Caco-2 (cell line): ENCODE results near the gene ROBO1. TPM values are rescaled to one million over a fixed set of nuclear protein-coding genes. Genes with fewer than 3 reads are reported as not detected.

ENCODE experiments used
- BruUV-seq: library from RNA; stranded (reverse); fragments of 400-500 nt; replicated peaks from 2 replicates; lab custom pipeline; 2021; lab: Mats Ljungman, UMichigan
- CTCF ChIA-PET: fragments of 300-600 bp; sonication (Branson Sonifier 250); formaldehyde crosslinking; loops from one replicate; lab custom pipeline; 2022; ENCODE audit warnings: antibody characterized with exemption; lab: Charles Lee
- POLR2A ChIA-PET: fragments of 300-600 bp; sonication (Branson Sonifier 250); formaldehyde crosslinking; loops from one replicate; lab custom pipeline; 2022; ENCODE audit warnings: antibody characterized with exemption; lab: Charles Lee
- DNase-seq, 2 experiments: peaks; one replicate each; pipeline versions ENCODE4 v3.0.0 to v3.0.0-alpha.2; 2020 to 2022
- H3K27me3 ChIP-seq: replicated peaks from 2 replicates; pipeline ENCODE4 v1.6.0; 2011; ENCODE audit warnings: low read length; ENCODE audit not compliant: control insufficient read depth, insufficient read depth
- H3K36me3 ChIP-seq: 2 replicates; pipeline ENCODE4 v1.5.1; 2011; ENCODE audit warnings: low read length; ENCODE audit not compliant: control insufficient read depth, insufficient read depth
- H3K4me1 ChIP-seq: fragments of 250-450 bp; sonication (Bioruptor Pico); 2 replicates; pipeline ENCODE4 v1.5.1; 2020; ENCODE audit warnings: mild to moderate bottlenecking
- H3K4me3 ChIP-seq: 2 replicates; pipeline ENCODE4 v1.5.1; 2011; ENCODE audit warnings: low read depth, mild to moderate bottlenecking, control low read depth, low read length
- H3K9me3 ChIP-seq: fragments of 250-450 bp; sonication (Bioruptor Pico); 2 replicates; pipeline ENCODE4 v1.5.1; 2020; ENCODE audit warnings: mild to moderate bottlenecking, moderate library complexity
- H3K27ac Mint-ChIP-seq: one replicate; pipeline ENCODE4 v1.8.0; 2022; ENCODE audit warnings: mixed read lengths; ENCODE audit not compliant: unreplicated experiment
- H3K27me3 Mint-ChIP-seq: one replicate; pipeline ENCODE4 v1.8.0; 2022; ENCODE audit warnings: mixed read lengths; ENCODE audit not compliant: insufficient read depth, unreplicated experiment
- H3K36me3 Mint-ChIP-seq: one replicate; pipeline ENCODE4 v1.8.0; 2022; ENCODE audit warnings: mild to moderate bottlenecking, mixed read lengths; ENCODE audit not compliant: insufficient read depth, unreplicated experiment
- H3K4me1 Mint-ChIP-seq: one replicate; pipeline ENCODE4 v1.8.0; 2022; ENCODE audit warnings: low read depth, mixed read lengths; ENCODE audit not compliant: unreplicated experiment
- H3K4me3 Mint-ChIP-seq: one replicate; pipeline ENCODE4 v1.8.0; 2022; ENCODE audit warnings: mild to moderate bottlenecking, moderate library complexity, mixed read lengths; ENCODE audit not compliant: unreplicated experiment
- H3K9me3 Mint-ChIP-seq: one replicate; pipeline ENCODE4 v1.8.0; 2022; ENCODE audit warnings: mixed read lengths; ENCODE audit not compliant: unreplicated experiment
- CTCF ChIP-seq, 2 experiments: fragments of 200-600 bp in 1 of 2; IDR thresholded peaks; 1 replicate in 1 of 2; 2 replicates in 1 of 2; pipeline versions ENCODE4 v1.5.1 to v1.8.0; 2011 to 2022; ENCODE audit warnings: antibody characterized with exemption in 1 of 2, control low read depth in 1 of 2, inconsistent platforms in 1 of 2, low read depth in 1 of 2, low read length in 1 of 2, mild to moderate bottlenecking in 1 of 2, moderate library complexity in 1 of 2; ENCODE audit not compliant: insufficient read depth in 1 of 2, severe bottlenecking in 1 of 2, unreplicated experiment in 1 of 2
- intact Hi-C: fragments of 100-400 bp; cut with micrococcal nuclease; formaldehyde crosslinking; loops from one replicate; pipeline ENCODE4 v1.10.0; 2022; ENCODE audit not compliant: unreplicated experiment
- total RNA-seq: library from RNA; stranded (reverse); gene quantifications from 2 replicates; pipeline ENCODE4 v1.2.3, GENCODE V29; 2022

The ROBO1 gene
- total RNA-seq, 1 experiment from 2014 or later, result 1.8 TPM

- ChIA-PET POLR2A (no interaction called here), CTCF (no interaction called here)
- Histone ChIP-seq H3K4me1 (no peaks in the 10 kb centered on the region), H3K4me3 (no peak overlapping the region), H3K9me3 (no peaks in the 10 kb centered on the region), H3K27me3 (no peaks in the 10 kb centered on the region), H3K36me3 (no peaks in the 10 kb centered on the region)
- Mint-ChIP-seq H3K27me3 (no peaks in the 10 kb centered on the region), H3K4me1 (no peaks in the 10 kb centered on the region), H3K4me3 (no peak overlapping the region), H3K36me3 (no peaks in the 10 kb centered on the region), H3K27ac (no peak overlapping the region), H3K9me3 (no peaks in the 10 kb centered on the region)
- intact Hi-C loops, result no loop called here
- BruUV-seq, result no TSS peak
- DNase-seq, result no peak
- no peak for TF ChIP-seq CTCF (IDR thresholded peaks at IDR 0.05; ENCODE audit: insufficient read depth in 1 of 2, low read depth in 1 of 2, low read length in 1 of 2, severe bottlenecking in 1 of 2, unreplicated experiment in 1 of 2)
Observed at GRCh38 chr3:79424811-79425210, 343.0 kb downstream of the ROBO1 start.

- Mint-ChIP-seq H3K9me3 (no peaks in the 10 kb centered on the region), H3K4me3 (no peak overlapping the region), H3K27me3 (no peaks in the 10 kb centered on the region), H3K36me3 (no peaks in the 10 kb centered on the region), H3K4me1 (no peaks in the 10 kb centered on the region), H3K27ac (no peak overlapping the region)
- TF ChIP-seq CTCF (IDR thresholded peaks at IDR 0.05; ENCODE audit: insufficient read depth in 1 of 2, low read depth in 1 of 2, low read length in 1 of 2, severe bottlenecking in 1 of 2, unreplicated experiment in 1 of 2), result no peak
- ChIA-PET POLR2A (no interaction called here), CTCF (no interaction called here)
- intact Hi-C loops, result no loop called here
- Histone ChIP-seq H3K27me3 (no peaks in the 10 kb centered on the region), H3K36me3 (no peaks in the 10 kb centered on the region), H3K4me3 (no peak overlapping the region), H3K9me3 (no peaks in the 10 kb centered on the region), H3K4me1 (no peaks in the 10 kb centered on the region)
- no peak for DNase-seq
- no TSS peak for BruUV-seq
Observed at GRCh38 chr3:79423417-79423816, 344.4 kb downstream of the ROBO1 start.

- Histone ChIP-seq H3K9me3 (no peaks in the 10 kb centered on the region), H3K4me1 (no peaks in the 10 kb centered on the region), H3K27me3 (no peaks in the 10 kb centered on the region), H3K36me3 (no peaks in the 10 kb centered on the region), H3K4me3 (no peak overlapping the region)
- intact Hi-C loops, result no loop called here
- Mint-ChIP-seq H3K4me1 (no peaks in the 10 kb centered on the region), H3K36me3 (no peaks in the 10 kb centered on the region), H3K27ac (no peak overlapping the region), H3K4me3 (no peak overlapping the region), H3K9me3 (no peaks in the 10 kb centered on the region), H3K27me3 (no peaks in the 10 kb centered on the region)
- BruUV-seq, result no TSS peak
- POLR2A ChIA-PET, result no interaction called here
- TF ChIP-seq CTCF (IDR thresholded peaks at IDR 0.05; ENCODE audit: insufficient read depth in 1 of 2, low read depth in 1 of 2, low read length in 1 of 2, severe bottlenecking in 1 of 2, unreplicated experiment in 1 of 2), result no peak
- no peak for DNase-seq
- CTCF ChIA-PET, result no interaction called here
Observed at GRCh38 chr3:79421273-79421672, 346.5 kb downstream of the ROBO1 start.
